ENCODE measurements around the gene SOCS7. TPM values are rescaled to one million over a fixed set of nuclear protein-coding genes. Genes with fewer than 3 reads are reported as not detected.

The SOCS7 gene
- polyA plus RNA-seq, 3 donors, result 0.14 to 13.2 (median 0.15) TPM

- no peak overlapping the region for H3K4me2 ChIP-seq (replicated peaks; ENCODE audit: extremely low read depth, low read length, poor library complexity, severe bottlenecking)
- TF ChIP-seq, protein P1, sequence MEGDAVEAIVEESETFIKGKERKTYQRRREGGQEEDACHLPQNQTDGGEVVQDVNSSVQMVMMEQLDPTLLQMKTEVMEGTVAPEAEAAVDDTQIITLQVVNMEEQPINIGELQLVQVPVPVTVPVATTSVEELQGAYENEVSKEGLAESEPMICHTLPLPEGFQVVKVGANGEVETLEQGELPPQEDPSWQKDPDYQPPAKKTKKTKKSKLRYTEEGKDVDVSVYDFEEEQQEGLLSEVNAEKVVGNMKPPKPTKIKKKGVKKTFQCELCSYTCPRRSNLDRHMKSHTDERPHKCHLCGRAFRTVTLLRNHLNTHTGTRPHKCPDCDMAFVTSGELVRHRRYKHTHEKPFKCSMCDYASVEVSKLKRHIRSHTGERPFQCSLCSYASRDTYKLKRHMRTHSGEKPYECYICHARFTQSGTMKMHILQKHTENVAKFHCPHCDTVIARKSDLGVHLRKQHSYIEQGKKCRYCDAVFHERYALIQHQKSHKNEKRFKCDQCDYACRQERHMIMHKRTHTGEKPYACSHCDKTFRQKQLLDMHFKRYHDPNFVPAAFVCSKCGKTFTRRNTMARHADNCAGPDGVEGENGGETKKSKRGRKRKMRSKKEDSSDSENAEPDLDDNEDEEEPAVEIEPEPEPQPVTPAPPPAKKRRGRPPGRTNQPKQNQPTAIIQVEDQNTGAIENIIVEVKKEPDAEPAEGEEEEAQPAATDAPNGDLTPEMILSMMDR (IDR thresholded peaks at IDR 0.05), result no peak
- H3K4me1 Mint-ChIP-seq, result no peaks in the 10 kb centered on the region
- no peak overlapping the region for H3K9ac ChIP-seq (ENCODE audit: insufficient read depth, low read length, poor library complexity, severe bottlenecking)
- H3K27ac Mint-ChIP-seq, result no peak overlapping the region
- H3K27me3 Mint-ChIP-seq (ENCODE audit: low read depth in 3 of 3), result peaks cover 0 to 4% (median 4%) of the 10 kb centered on the region in 3 donors
- H3K4me1 ChIP-seq (ENCODE audit: control insufficient read depth in 1 of 2, insufficient read depth in 2 of 2, low read length in 2 of 2), result no peaks in the 10 kb centered on the region
- no peaks in the 10 kb centered on the region for H3K36me3 ChIP-seq (replicated peaks in 1 of 2; ENCODE audit: control insufficient read depth in 1 of 2, insufficient read depth in 2 of 2, low read length in 2 of 2)
- H3K36me3 Mint-ChIP-seq, result no peaks in the 10 kb centered on the region
- no peak for DNase-seq
- H3K9me3 ChIP-seq (replicated peaks in 1 of 2; ENCODE audit: control insufficient read depth in 1 of 2, insufficient read depth in 1 of 2, low read length in 2 of 2), result no peaks in the 10 kb centered on the region
- no peak overlapping the region for H2AFZ ChIP-seq (ENCODE audit: insufficient read depth, low read depth, low read length, poor library complexity, severe bottlenecking)
- no peak overlapping the region for H3K4me3 Mint-ChIP-seq
- intact Hi-C loops (cut with micrococcal nuclease), result no loop called here
- no peaks in the 10 kb centered on the region for H3K27me3 ChIP-seq (ENCODE audit: control insufficient read depth in 2 of 2, insufficient read depth in 2 of 2, low read length in 2 of 2)
- WGBS (ENCODE audit: insufficient coverage), result 100% methylated on average over 4 of the region's 4 CpGs
- no peaks in the 10 kb centered on the region for H4K20me1 ChIP-seq (ENCODE audit: insufficient read depth, low read length)
- H3K79me2 ChIP-seq (ENCODE audit: insufficient read depth, low read length), result no peaks in the 10 kb centered on the region
- peaks cover 0 to under 1% (median 0%) of the 10 kb centered on the region in 7 donors for H3K9me3 Mint-ChIP-seq
- H3K4me3 ChIP-seq (replicated peaks in 1 of 3; ENCODE audit: low read depth in 2 of 3, low read length in 3 of 3), result no peak overlapping the region
- H3K27ac ChIP-seq (ENCODE audit: low read depth in 1 of 2, low read length in 2 of 2), result no peak overlapping the region
Measured at GRCh38 chr17:38338535-38338934, 13.1 kb upstream of the SOCS7 start.

DNA sequence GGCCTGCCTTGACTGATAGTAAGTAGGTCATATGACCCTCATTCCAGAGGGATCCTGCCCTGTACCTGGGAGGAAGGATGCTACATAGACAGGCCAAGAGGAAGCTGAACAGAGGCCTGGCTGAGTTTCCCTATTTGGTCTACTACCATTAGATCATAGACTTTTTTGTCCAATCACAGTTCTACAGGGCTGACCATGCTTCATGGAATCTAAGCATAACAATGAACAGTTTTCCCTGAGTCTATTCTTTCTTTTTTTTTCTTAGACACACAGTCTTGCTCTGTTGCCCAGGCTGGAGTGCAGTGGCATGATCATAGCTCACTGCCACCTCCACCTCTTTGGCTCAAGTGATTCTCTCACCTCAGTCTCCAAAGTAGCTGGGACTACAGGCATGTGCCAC is 11.8 kb upstream of the SOCS7 start:
- Histone ChIP-seq H3K9me3 (replicated peaks in 1 of 2; ENCODE audit: control insufficient read depth in 1 of 2, insufficient read depth in 1 of 2, low read length in 2 of 2) (no peaks in the 10 kb centered on the region), H3K4me1 (ENCODE audit: control insufficient read depth in 1 of 2, insufficient read depth in 2 of 2, low read length in 2 of 2) (no peaks in the 10 kb centered on the region), H4K20me1 (ENCODE audit: insufficient read depth, low read length) (no peaks in the 10 kb centered on the region), H3K27ac (ENCODE audit: low read depth in 1 of 2, low read length in 2 of 2) (no peak overlapping the region), H3K36me3 (replicated peaks in 1 of 2; ENCODE audit: control insufficient read depth in 1 of 2, insufficient read depth in 2 of 2, low read length in 2 of 2) (no peaks in the 10 kb centered on the region), H2AFZ (ENCODE audit: insufficient read depth, low read depth, low read length, poor library complexity, severe bottlenecking) (no peak overlapping the region), H3K9ac (ENCODE audit: insufficient read depth, low read length, poor library complexity, severe bottlenecking) (no peak overlapping the region), H3K27me3 (ENCODE audit: control insufficient read depth in 2 of 2, insufficient read depth in 2 of 2, low read length in 2 of 2) (no peaks in the 10 kb centered on the region), H3K4me2 (replicated peaks; ENCODE audit: extremely low read depth, low read length, poor library complexity, severe bottlenecking) (no peak overlapping the region), H3K4me3 (replicated peaks in 1 of 3; ENCODE audit: low read depth in 2 of 3, low read length in 3 of 3) (no peak overlapping the region), H3K79me2 (ENCODE audit: insufficient read depth, low read length) (no peaks in the 10 kb centered on the region)
- H3K36me3 Mint-ChIP-seq, result no peaks in the 10 kb centered on the region
- peaks cover 0 to 1% (median 1%) of the 10 kb centered on the region in 3 donors for H3K27me3 Mint-ChIP-seq (ENCODE audit: low read depth in 3 of 3)
- no peaks in the 10 kb centered on the region for H3K4me1 Mint-ChIP-seq
- H3K27ac Mint-ChIP-seq, result no peak overlapping the region
- intact Hi-C loops (cut with micrococcal nuclease), result no loop called here
- no peaks in the 10 kb centered on the region for H3K9me3 Mint-ChIP-seq
- no peak overlapping the region for H3K4me3 Mint-ChIP-seq
- TF ChIP-seq, protein P1 (IDR thresholded peaks at IDR 0.05), result no peak
- no peak for DNase-seq
